ENCODE results near the gene MAL.

The MAL gene

GRCh38 chr2:95054016-95054415, 28.5 kb downstream of the MAL start:
- Histone ChIP-seq H3K9me3 (ENCODE audit: control insufficient read depth in 2 of 2, low read length in 2 of 2) (no peaks in the 10 kb centered on the region), H3K36me3 (ENCODE audit: control insufficient read depth in 2 of 2, insufficient read depth in 2 of 2, low read length in 2 of 2) (no peaks in the 10 kb centered on the region), H3K4me1 (ENCODE audit: control insufficient read depth in 2 of 2, insufficient read depth in 2 of 2, low read length in 2 of 2) (no peaks in the 10 kb centered on the region), H3K27me3 (ENCODE audit: control insufficient read depth in 2 of 2, insufficient read depth in 2 of 2, low read length in 2 of 2) (peaks cover 3 to 7% of the 10 kb centered on the region in 2 donors), H3K4me3 (ENCODE audit: low read length in 2 of 2) (no peak overlapping the region), H3K9ac (ENCODE audit: low read depth in 1 of 2, low read length in 2 of 2) (no peak overlapping the region), H3K27ac (ENCODE audit: low read depth in 2 of 2, low read length in 2 of 2) (no peak overlapping the region)

- Histone ChIP-seq H3K36me3 (ENCODE audit: control insufficient read depth in 2 of 2, insufficient read depth in 2 of 2, low read length in 2 of 2) (no peaks in the 10 kb centered on the region), H3K27ac (ENCODE audit: low read depth in 2 of 2, low read length in 2 of 2) (no peak overlapping the region), H3K27me3 (ENCODE audit: control insufficient read depth in 2 of 2, insufficient read depth in 2 of 2, low read length in 2 of 2) (peaks cover 3 to 7% of the 10 kb centered on the region in 2 donors), H3K9me3 (ENCODE audit: control insufficient read depth in 2 of 2, low read length in 2 of 2) (no peaks in the 10 kb centered on the region), H3K9ac (ENCODE audit: low read depth in 1 of 2, low read length in 2 of 2) (no peak overlapping the region), H3K4me3 (ENCODE audit: low read length in 2 of 2) (no peak overlapping the region), H3K4me1 (ENCODE audit: control insufficient read depth in 2 of 2, insufficient read depth in 2 of 2, low read length in 2 of 2) (no peaks in the 10 kb centered on the region)
Observed at GRCh38 chr2:95055262-95055661, 29.8 kb downstream of the MAL start.

DNA sequence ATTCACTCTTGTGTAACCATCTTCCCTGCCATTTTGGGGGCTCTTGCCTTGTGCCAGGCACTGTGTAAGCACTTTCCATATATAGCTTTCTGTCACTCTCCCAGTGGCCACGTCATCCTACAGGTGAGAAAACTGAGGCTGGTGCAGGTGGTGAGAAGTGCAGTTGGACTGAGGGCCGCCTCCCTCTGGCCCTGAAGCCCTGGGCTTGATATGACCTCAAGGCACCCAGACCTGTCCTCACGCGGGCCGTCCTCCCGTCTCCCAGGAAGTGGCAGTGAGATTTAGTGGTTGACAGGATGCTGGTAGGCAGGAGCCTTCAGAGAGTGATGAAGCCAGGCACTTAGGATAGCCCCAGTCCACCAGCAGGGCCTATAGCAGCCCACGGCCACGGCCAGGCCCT, 30.5 kb downstream of the MAL start:
- no peak overlapping the region for H3K4me3 ChIP-seq (ENCODE audit: low read length in 2 of 2)
- no peak overlapping the region for H3K9ac ChIP-seq (ENCODE audit: low read depth in 1 of 2, low read length in 2 of 2)
- H3K4me1 ChIP-seq (ENCODE audit: control insufficient read depth in 2 of 2, insufficient read depth in 2 of 2, low read length in 2 of 2) = no peaks in the 10 kb centered on the region
- H3K27ac ChIP-seq (ENCODE audit: low read depth in 2 of 2, low read length in 2 of 2) = no peak overlapping the region
- no peaks in the 10 kb centered on the region for H3K9me3 ChIP-seq (ENCODE audit: control insufficient read depth in 2 of 2, low read length in 2 of 2)
- peaks cover 3 to 7% of the 10 kb centered on the region in 2 donors for H3K27me3 ChIP-seq (ENCODE audit: control insufficient read depth in 2 of 2, insufficient read depth in 2 of 2, low read length in 2 of 2)
- no peaks in the 10 kb centered on the region for H3K36me3 ChIP-seq (ENCODE audit: control insufficient read depth in 2 of 2, insufficient read depth in 2 of 2, low read length in 2 of 2)

- Histone ChIP-seq H3K9ac (ENCODE audit: low read depth in 1 of 2, low read length in 2 of 2) (no peak overlapping the region), H3K4me3 (ENCODE audit: low read length in 2 of 2) (no peak overlapping the region), H3K36me3 (ENCODE audit: control insufficient read depth in 2 of 2, insufficient read depth in 2 of 2, low read length in 2 of 2) (no peaks in the 10 kb centered on the region), H3K27me3 (ENCODE audit: control insufficient read depth in 2 of 2, insufficient read depth in 2 of 2, low read length in 2 of 2) (peaks cover 3 to 7% of the 10 kb centered on the region in 2 donors), H3K9me3 (ENCODE audit: control insufficient read depth in 2 of 2, low read length in 2 of 2) (no peaks in the 10 kb centered on the region), H3K4me1 (ENCODE audit: control insufficient read depth in 2 of 2, insufficient read depth in 2 of 2, low read length in 2 of 2) (no peaks in the 10 kb centered on the region), H3K27ac (ENCODE audit: low read depth in 2 of 2, low read length in 2 of 2) (no peak overlapping the region)
Observed at GRCh38 chr2:95056461-95057459, 31.3 kb downstream of the MAL start.

- no peaks in the 10 kb centered on the region for H3K4me1 ChIP-seq (ENCODE audit: control insufficient read depth in 2 of 2, insufficient read depth in 2 of 2, low read length in 2 of 2)
- H3K9me3 ChIP-seq (ENCODE audit: control insufficient read depth in 2 of 2, low read length in 2 of 2) = no peaks in the 10 kb centered on the region
- H3K27ac ChIP-seq (ENCODE audit: low read depth in 2 of 2, low read length in 2 of 2) = no peak overlapping the region
- no peak overlapping the region for H3K9ac ChIP-seq (ENCODE audit: low read depth in 1 of 2, low read length in 2 of 2)
- peaks cover 3 to 7% of the 10 kb centered on the region in 2 donors for H3K27me3 ChIP-seq (ENCODE audit: control insufficient read depth in 2 of 2, insufficient read depth in 2 of 2, low read length in 2 of 2)
- H3K4me3 ChIP-seq (ENCODE audit: low read length in 2 of 2) = no peak overlapping the region
- no peaks in the 10 kb centered on the region for H3K36me3 ChIP-seq (ENCODE audit: control insufficient read depth in 2 of 2, insufficient read depth in 2 of 2, low read length in 2 of 2)
Observed at GRCh38 chr2:95057535-95058370, 32.2 kb downstream of the MAL start.

DNA sequence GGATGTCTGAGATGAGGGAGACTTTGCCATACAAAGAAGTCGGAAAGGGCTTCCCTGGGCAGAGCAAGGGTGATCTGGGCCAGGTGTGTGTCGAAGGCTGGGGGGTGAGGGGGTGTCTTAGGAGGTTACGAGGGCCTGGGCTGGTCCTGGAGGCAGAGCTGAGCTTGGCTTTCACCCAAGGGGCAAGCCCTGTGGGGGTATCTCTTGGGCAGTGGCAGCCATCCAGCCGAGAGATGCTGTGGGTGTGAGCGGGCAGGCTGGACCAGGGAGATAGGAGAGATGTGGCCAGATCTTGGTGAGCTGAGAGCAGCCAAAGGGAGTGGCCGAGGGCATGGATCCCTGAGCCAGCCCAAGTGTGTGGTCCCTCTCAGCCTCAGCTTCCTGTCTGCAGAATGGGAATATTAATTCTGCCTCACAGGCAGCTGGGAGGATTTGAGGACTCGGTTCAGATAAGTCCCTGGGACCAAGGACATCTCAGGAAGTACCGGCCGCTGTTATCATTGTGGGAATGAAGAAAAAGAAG, 33.0 kb downstream of the MAL start:
- no peak overlapping the region for H3K9ac ChIP-seq (ENCODE audit: low read depth in 1 of 2, low read length in 2 of 2)
- H3K9me3 ChIP-seq (ENCODE audit: control insufficient read depth in 2 of 2, low read length in 2 of 2) = no peaks in the 10 kb centered on the region
- H3K4me3 ChIP-seq (ENCODE audit: low read length in 2 of 2) = no peak overlapping the region
- H3K36me3 ChIP-seq (ENCODE audit: control insufficient read depth in 2 of 2, insufficient read depth in 2 of 2, low read length in 2 of 2) = no peaks in the 10 kb centered on the region
- H3K27ac ChIP-seq (ENCODE audit: low read depth in 2 of 2, low read length in 2 of 2) = no peak overlapping the region
- peaks cover 3 to 5% of the 10 kb centered on the region in 2 donors for H3K27me3 ChIP-seq (ENCODE audit: control insufficient read depth in 2 of 2, insufficient read depth in 2 of 2, low read length in 2 of 2)
- H3K4me1 ChIP-seq (ENCODE audit: control insufficient read depth in 2 of 2, insufficient read depth in 2 of 2, low read length in 2 of 2) = no peaks in the 10 kb centered on the region

DNA sequence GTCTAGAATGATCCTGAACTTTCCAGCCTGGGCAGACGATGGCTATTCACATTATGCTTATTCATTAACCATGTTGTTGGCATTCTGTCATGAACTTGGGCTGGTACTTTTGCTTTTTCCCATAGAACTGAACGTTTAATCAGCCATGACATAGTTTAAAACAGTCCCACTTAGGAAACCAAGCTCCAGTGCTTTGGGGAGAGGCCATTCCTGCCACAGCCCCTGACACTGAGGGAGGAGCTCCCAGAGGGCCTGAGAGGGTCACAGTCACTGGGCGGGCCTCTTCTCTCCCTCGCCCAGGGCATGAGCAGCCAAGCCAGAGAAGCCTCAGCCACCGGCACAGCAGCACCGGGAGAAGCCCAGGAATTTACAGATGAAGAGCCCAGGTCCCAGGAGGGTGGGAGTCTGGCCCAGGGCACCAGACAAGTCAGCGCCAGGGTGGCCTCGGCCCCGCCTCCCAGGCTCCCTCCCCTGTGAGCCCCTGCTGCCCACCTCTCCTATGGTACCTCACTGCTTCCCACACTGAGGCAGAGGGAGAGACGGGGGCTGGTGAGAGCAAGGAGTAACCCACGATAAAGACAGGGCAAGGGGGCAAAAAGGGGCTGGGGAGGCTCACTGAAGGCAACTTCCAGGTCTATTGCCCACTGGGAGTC, 33.6 kb downstream of the MAL start:
- H3K4me3 ChIP-seq (ENCODE audit: low read length in 2 of 2) = no peak overlapping the region
- H3K36me3 ChIP-seq (ENCODE audit: control insufficient read depth in 2 of 2, insufficient read depth in 2 of 2, low read length in 2 of 2) = no peaks in the 10 kb centered on the region
- peaks cover 3% of the 10 kb centered on the region in 2 donors for H3K27me3 ChIP-seq (ENCODE audit: control insufficient read depth in 2 of 2, insufficient read depth in 2 of 2, low read length in 2 of 2)
- no peak overlapping the region for H3K9ac ChIP-seq (ENCODE audit: low read depth in 1 of 2, low read length in 2 of 2)
- H3K9me3 ChIP-seq (ENCODE audit: control insufficient read depth in 2 of 2, low read length in 2 of 2) = no peaks in the 10 kb centered on the region
- no peaks in the 10 kb centered on the region for H3K4me1 ChIP-seq (ENCODE audit: control insufficient read depth in 2 of 2, insufficient read depth in 2 of 2, low read length in 2 of 2)
- H3K27ac ChIP-seq (ENCODE audit: low read depth in 2 of 2, low read length in 2 of 2) = no peak overlapping the region

- no peaks in the 10 kb centered on the region for H3K4me1 ChIP-seq (ENCODE audit: control insufficient read depth in 2 of 2, insufficient read depth in 2 of 2, low read length in 2 of 2)
- H3K9ac ChIP-seq (ENCODE audit: low read depth in 1 of 2, low read length in 2 of 2) = no peak overlapping the region
- H3K4me3 ChIP-seq (ENCODE audit: low read length in 2 of 2) = no peak overlapping the region
- no peaks in the 10 kb centered on the region for H3K36me3 ChIP-seq (ENCODE audit: control insufficient read depth in 2 of 2, insufficient read depth in 2 of 2, low read length in 2 of 2)
- no peak overlapping the region for H3K27ac ChIP-seq (ENCODE audit: low read depth in 2 of 2, low read length in 2 of 2)
- H3K27me3 ChIP-seq (ENCODE audit: control insufficient read depth in 2 of 2, insufficient read depth in 2 of 2, low read length in 2 of 2) = peaks cover 3% of the 10 kb centered on the region in 2 donors
- H3K9me3 ChIP-seq (ENCODE audit: control insufficient read depth in 2 of 2, low read length in 2 of 2) = no peaks in the 10 kb centered on the region
Observed at GRCh38 chr2:95059656-95060370, 34.3 kb downstream of the MAL start.

GRCh38 chr2:95060446-95061118, 35.1 kb downstream of the MAL start:
- Histone ChIP-seq H3K27ac (ENCODE audit: low read depth in 2 of 2, low read length in 2 of 2) (no peak overlapping the region), H3K9me3 (ENCODE audit: control insufficient read depth in 2 of 2, low read length in 2 of 2) (no peaks in the 10 kb centered on the region), H3K36me3 (ENCODE audit: control insufficient read depth in 2 of 2, insufficient read depth in 2 of 2, low read length in 2 of 2) (no peaks in the 10 kb centered on the region), H3K4me3 (ENCODE audit: low read length in 2 of 2) (no peak overlapping the region), H3K27me3 (ENCODE audit: control insufficient read depth in 2 of 2, insufficient read depth in 2 of 2, low read length in 2 of 2) (peaks cover 3% of the 10 kb centered on the region in 2 donors), H3K4me1 (ENCODE audit: control insufficient read depth in 2 of 2, insufficient read depth in 2 of 2, low read length in 2 of 2) (no peaks in the 10 kb centered on the region), H3K9ac (ENCODE audit: low read depth in 1 of 2, low read length in 2 of 2) (no peak overlapping the region)
